HG03175 (cell line): ENCODE data around the gene MARCOL.
A peak's percentile ranks its signal among the peaks of the same experiment; 100 is the strongest.
"Not testable (repeated sequence)": the region's sequence is repeated elsewhere in the genome, so short reads cannot be mapped to it uniquely, and the experiment has no call there.

Experiments used
- ATAC-seq: cut with Tn5 transposase; IDR thresholded peaks from one replicate; pipeline ENCODE4 v1.9.1; 2021; ENCODE audit warnings: mild to moderate bottlenecking, moderate library complexity; ENCODE audit not compliant: unreplicated experiment

Gene MARCOL

DNA sequence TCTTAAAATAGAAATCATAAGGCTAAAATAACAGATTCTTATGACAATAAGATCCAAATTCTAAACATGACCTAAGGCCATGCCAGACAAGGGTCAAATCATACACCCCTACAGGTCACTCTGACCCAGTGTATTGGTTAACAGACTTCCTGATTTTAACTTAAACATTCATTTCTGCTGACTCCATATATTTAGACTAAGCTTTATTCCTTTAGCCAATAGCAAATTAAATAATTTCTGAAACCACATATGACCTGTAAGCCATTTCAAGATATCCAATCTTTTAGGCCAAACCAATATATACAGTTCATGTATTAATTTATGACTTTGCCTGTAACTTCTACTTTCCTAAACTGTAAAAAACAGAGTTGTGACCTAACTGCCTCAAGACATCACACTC lies 22.9 kb downstream of the MARCOL start:
- no peak for ATAC-seq

DNA sequence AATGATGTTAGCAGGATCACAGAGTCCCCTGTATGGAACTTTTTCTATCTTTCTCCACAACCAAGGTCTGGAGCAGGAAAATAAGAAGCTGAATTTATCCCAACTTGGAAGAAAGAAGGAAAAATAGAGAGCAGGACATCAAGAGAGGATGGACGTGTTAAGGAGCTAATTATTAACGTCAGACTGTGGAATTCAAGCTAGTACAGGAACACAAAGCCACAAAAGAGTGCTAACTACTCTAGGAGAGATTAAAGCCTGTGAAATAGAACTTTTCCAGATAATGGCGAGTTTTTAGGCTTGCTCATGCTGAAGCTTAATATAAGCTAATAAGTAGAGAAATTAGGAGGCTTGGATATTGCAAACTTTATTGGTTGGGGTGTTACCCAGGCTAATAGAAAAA lies 29.6 kb downstream of the MARCOL start:
- no peak for ATAC-seq

DNA sequence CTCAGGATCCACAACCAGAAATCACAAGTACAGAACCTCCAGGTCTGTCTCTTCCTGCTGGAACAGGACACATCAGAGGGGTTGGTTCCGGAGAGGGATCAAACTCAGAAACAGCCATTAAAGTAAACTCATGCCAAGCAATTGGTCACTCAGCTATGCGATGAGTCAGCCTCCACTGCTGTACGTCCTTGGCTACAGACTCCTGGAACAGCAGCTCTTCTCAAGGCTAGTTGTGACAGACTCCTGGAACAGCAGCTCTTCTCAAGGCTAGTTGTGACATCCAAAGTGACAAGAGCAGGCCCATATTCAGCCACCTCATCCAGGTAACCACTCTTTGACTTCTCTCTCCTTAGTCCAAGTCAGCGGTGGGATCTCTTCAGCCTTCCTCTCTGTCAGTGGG lies 30.2 kb downstream of the MARCOL start, which contains the start of gene SPINK13:
TSS of gene SPINK13 (plus strand) at position 229 of the 400 bp plus-strand sequence. CDS start 1,279 bp downstream, outside the sequence.
- ATAC-seq = no peak

DNA sequence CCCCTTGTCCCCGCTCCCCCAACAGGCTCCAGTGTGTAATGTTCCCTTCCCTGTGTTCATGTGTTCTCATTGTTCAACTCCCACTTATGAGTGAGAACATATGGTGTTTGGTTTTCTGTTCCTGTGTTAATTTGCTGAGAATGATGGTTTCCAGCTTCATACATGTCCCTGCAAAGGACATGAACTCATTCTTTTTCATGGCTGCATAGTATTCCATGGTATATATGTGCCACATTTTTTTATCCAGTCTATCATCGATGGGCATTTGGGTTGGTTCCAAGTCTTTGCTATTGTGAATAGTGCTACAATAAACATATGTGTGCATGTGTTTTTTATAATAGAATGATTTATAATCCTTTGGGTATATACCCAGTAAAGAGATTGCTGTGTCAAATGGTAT lies 36.8 kb downstream of the MARCOL start:
- ATAC-seq = not testable (repeated sequence)

DNA sequence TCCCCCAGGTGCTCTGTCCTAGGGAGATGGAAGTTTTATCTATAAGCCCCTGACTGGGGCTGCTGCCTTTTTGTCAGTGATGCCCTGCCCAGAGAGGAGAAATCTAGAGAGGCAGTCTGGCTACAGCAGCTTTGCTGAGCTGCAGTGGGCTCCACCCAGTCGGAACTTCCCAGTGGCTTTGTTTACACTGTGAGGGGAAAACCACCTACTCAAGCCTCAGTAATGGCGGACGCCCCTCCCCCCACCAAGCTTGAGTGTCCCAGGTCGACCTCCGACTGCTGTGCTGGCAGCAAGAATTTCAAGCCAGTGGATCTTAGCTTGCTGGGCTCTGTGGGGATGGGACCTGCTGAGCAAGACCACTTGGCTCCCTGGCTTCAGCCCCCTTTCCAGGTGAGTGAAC lies 42.6 kb downstream of the MARCOL start:
- ATAC-seq = not testable (repeated sequence)

DNA sequence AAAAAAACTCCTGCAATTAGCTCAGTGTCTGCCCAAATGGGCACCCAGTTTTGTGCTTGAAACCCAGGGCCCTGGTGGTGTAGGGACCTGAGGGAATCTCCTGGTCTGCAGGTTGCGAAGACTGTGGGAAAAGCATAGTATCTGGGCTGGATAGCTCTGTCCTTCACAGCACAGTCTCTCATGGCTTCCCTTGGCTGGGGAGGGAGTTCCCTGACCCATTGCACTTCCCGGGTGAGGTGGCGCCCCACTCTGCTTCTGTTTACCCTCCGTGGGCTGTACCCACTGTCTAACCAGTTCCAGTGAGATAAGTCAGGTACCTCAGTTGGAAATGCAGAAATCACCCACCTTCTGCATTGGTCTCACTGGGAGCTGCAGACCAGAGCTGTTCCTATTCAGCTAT lies 43.0 kb downstream of the MARCOL start:
- ATAC-seq = not testable (repeated sequence)

DNA sequence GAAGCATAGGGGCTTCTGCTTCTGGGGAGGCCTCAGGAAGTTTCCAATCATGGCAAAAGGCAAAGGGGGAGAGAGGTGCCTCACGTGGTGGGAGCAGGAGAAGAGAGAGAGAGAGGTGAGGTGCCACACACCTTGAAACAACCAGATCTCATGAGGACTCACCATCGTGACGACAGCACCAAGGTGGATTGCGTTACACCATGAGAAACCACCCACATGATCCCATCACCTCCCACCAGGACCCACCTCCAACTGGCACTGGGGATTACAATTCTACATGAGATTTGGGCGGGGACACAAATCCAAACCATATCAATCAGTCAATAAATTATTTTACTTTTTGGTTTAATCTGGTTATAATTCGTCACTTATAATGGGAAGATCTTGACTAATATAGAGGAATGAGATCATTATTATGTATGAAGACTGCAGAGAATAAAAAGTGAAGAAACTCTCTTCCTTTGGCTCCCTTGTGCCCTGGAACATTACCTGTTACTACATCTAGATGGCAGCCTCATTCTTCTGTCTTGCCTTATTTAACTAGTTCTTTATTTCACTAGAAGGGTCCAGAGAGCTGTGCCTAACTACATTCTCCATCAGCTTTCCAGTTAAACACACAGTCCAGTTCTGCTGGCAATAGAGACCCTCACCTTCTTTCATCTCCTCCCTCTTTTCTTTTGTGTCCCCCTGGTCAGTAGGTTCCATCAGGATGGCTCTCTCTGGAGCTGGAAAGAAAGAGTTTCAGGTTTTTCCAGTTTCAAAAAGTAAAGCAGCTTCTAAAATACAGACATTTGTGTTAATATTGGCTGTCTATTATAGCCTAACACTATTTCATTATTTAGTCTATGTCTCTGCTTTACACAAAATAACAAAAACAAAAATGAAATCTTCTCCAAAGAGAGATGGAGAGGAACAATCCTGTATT lies 52.2 kb downstream of the MARCOL start:
- ATAC-seq = peak; percentile 62
